ENCODE measurements around the gene CTNNA2.

DNA sequence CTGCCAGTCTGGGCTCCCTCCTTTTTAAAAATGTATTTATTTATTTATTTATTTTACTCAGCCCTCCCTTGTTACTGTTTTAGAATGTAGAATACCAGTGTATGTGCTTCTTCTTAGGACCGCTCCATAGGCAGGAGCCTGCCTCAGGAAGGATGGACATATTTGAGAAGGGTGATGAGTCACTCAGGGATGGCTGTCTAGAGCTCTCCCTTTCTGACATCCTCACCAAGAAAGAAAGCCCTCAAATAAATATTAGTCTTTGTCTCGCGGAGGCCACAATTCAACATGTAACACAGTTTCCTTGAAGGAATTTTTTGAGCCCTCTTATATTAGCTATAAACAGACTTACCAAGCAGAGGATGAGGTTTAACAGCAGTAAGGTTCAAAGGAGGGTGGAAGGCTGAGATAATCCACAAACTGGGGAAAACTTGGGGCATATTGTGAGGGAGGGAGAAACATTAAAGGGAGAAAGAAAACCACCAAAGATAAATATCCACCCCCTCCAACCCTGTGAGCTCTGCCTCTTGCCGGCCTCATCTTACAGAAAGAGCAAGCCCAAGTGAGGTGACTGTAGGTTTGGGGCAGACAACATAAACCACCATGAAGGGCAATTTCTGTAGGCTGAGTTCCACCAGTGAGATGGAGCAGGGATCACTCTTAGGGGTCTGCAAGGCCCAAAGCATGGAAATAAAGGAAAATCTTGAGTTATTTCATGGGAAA lies 628.3 kb downstream of the CTNNA2 start:
- TF ChIP-seq, protein P1, sequence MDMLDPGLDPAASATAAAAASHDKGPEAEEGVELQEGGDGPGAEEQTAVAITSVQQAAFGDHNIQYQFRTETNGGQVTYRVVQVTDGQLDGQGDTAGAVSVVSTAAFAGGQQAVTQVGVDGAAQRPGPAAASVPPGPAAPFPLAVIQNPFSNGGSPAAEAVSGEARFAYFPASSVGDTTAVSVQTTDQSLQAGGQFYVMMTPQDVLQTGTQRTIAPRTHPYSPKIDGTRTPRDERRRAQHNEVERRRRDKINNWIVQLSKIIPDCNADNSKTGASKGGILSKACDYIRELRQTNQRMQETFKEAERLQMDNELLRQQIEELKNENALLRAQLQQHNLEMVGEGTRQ (CRISPR knock-in tag; IDR thresholded peaks at IDR 0.05): no peak
- TF ChIP-seq FOXA1 (IDR thresholded peaks at IDR 0.05; ENCODE audit: borderline replicate concordance) (no peak), GTF2E2 (tag; IDR thresholded peaks at IDR 0.05) (no peak), POLR2A (conservative IDR thresholded peaks at IDR 0.05) (no peak), CEBPB (tag; IDR thresholded peaks at IDR 0.05) (no peak), JUN (IDR thresholded peaks at IDR 0.05; ENCODE audit: borderline replicate concordance, low read depth, low read length) (no peak), JUN (CRISPR knock-in tag; IDR thresholded peaks at IDR 0.05; ENCODE audit: borderline replicate concordance) (no peak), ELF4 (CRISPR knock-in tag; IDR thresholded peaks at IDR 0.05) (no peak)
- TF ChIP-seq, protein P2, sequence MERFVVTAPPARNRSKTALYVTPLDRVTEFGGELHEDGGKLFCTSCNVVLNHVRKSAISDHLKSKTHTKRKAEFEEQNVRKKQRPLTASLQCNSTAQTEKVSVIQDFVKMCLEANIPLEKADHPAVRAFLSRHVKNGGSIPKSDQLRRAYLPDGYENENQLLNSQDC (CRISPR knock-in tag; IDR thresholded peaks at IDR 0.05): no peak
- TF ChIP-seq, protein P3, sequence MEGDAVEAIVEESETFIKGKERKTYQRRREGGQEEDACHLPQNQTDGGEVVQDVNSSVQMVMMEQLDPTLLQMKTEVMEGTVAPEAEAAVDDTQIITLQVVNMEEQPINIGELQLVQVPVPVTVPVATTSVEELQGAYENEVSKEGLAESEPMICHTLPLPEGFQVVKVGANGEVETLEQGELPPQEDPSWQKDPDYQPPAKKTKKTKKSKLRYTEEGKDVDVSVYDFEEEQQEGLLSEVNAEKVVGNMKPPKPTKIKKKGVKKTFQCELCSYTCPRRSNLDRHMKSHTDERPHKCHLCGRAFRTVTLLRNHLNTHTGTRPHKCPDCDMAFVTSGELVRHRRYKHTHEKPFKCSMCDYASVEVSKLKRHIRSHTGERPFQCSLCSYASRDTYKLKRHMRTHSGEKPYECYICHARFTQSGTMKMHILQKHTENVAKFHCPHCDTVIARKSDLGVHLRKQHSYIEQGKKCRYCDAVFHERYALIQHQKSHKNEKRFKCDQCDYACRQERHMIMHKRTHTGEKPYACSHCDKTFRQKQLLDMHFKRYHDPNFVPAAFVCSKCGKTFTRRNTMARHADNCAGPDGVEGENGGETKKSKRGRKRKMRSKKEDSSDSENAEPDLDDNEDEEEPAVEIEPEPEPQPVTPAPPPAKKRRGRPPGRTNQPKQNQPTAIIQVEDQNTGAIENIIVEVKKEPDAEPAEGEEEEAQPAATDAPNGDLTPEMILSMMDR (IDR thresholded peaks at IDR 0.05 in 2 of 3, conservative IDR thresholded peaks at IDR 0.05 in 1 of 3; ENCODE audit: insufficient read depth in 2 of 3, low read depth in 1 of 3, low read length in 3 of 3): no peak
- TF ChIP-seq, protein P4, sequence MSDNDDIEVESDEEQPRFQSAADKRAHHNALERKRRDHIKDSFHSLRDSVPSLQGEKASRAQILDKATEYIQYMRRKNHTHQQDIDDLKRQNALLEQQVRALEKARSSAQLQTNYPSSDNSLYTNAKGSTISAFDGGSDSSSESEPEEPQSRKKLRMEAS (CRISPR knock-in tag; IDR thresholded peaks at IDR 0.05): no peak

Measured in K562 (cell line).